Activated T-cell treated with anti-CD3 and anti-CD28 coated beads for 48 hours (primary cell): ENCODE measurements around the gene AFF3.

Experiments
- DNase-seq: peaks from one replicate; pipeline ENCODE4 v3.0.0-alpha.2; 2020; ENCODE audit warnings: low read depth

The AFF3 gene

DNA sequence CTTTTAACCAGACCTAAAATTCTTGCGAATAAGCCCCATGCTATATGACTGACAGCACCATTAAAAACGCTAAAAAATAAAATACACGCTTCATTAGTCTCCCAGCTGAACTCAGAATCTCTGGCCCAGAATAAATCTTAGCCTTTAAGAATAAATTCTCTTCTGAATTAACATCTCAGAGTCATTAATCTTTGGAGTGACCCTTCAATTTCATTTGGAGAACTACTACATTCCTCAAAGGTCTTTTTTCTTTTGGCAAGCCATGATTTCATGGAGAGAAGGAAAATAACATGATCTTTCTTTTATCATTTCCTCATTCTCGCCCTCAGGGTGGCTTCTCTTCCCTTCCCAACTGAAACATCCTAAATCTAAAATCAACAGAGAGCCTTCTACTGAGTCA is 259.0 kb downstream of the AFF3 start:
- DNase-seq, result no peak

- DNase-seq, result no peak
These were observed 260.3 kb downstream of the AFF3 start for GRCh38 chr2:99881901-99882591.

DNA sequence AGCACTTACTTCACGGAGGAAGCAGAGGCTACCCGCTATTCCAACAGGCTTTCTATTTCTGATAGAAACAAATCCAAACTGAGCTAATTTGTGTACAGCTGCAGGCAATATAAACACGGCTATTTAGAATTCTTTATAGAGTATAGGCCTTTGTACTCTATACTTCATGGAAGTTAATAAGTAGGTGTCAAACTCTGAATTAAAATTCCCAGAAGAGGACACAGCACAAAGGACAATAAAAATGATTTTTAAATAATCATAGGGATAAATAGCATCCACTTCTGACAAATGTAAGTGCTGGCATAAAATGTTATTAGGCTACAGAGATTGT is 261.5 kb downstream of the AFF3 start:
- no peak for DNase-seq

DNA sequence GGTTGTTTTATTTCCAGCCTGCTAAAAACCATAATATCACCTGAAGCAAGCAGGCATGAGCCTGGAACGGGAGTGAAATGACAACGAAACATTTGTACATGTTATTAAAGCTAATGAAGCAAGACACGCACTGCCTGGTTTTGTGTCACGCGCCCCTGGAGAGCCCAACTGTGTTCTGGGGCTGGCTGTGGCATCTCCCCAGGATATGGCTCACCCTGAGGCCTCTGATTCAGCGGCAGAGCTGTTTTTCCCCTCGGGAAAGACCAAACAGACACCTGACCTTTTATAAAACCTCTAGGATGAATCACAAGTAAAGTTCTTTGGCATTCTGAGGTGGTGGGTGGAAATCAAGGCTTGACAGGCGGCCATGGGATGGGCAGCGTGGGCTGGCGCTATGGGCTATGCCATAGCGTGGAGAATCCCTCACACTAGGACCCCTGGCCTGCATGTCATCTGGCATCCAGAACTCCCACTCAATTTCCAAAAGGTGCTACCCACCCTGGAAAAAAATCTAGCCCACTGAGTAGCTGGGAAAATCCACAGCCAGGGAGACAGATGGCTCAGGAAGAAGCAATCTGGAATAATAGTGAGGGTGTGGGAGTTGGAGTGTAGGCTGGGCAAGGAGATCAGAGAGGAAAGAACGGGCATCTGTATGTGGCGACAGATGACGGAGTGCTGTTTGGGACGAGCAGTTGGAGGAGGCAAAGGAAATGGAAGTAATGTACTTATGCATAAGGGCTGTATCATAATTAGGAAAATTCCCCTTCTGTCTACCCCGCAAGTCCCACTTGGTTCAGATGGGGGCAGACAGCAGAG is 262.0 kb downstream of the AFF3 start:
- DNase-seq, result no peak

DNA sequence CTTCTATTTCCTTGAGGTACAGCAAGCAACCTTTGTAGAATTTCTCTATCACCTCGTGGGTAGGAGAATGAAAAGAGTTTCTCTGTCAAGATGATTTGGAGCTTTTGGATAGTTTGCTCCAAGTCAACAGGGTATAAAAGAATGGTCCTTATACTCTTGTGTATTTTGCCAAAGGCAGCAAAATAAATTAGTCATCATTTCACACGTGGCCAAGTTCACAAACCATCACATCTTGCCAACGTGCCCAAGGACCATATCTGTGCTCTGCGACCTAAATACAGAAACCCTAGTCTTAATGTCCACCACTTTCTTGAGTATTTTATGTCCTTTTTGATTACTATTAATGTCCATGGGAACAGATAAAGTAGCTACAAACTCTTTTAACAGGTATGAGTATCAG is 262.9 kb downstream of the AFF3 start:
- no peak for DNase-seq

- DNase-seq, result no peak
These were observed 263.6 kb downstream of the AFF3 start for GRCh38 chr2:99878581-99879350.

- no peak for DNase-seq
These were observed 264.4 kb downstream of the AFF3 start for GRCh38 chr2:99877963-99878362.

GRCh38 chr2:99876956-99877355 is 265.4 kb downstream of the AFF3 start:
- no peak for DNase-seq

DNA sequence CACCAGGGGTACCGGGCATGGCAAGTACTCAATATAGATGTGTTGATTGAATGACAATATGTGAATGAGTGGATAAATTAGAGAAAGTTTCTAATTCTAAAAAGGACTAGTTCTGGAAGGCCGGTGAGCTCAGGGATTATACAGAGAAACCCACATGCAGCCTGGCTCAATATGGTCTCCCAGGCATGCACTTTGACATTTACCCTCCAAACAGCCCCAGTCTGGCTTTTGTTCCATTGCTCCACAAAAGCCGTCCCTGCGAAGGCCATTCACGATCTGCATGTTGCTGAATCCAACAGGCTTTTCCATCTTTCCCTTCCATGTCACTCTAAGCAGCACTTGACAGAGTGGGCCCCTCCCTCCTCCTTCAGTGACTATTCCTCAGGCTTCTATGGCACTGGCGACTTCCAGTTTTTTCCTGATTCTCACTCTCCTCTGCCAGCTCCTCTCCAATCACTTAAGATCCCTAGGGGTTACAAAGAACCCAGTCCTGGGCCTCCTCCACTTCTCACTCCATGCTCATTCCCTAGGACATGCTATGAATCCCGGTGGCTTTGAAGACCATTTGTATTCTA is 266.7 kb downstream of the AFF3 start:
- DNase-seq, result no peak

DNA sequence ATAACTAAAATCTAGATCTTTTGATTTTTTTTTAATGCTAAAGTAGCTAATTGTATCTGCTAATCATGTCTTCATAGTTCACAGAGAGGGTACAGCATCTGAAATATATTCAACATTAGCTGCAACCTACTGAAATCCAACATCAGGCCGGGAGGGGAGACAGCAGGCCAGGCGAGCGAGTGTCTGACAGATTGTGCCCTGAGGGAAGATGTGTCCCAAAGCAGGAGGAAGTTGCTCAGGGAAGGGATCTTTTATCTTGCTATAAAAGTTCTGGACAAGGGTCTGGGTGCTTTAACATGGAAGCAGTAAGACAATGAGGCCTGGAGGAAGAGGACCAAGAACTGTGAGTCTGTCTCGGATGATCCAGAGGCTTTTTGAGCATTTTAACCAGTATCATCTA is 274.1 kb downstream of the AFF3 start:
- DNase-seq, result no peak

DNA sequence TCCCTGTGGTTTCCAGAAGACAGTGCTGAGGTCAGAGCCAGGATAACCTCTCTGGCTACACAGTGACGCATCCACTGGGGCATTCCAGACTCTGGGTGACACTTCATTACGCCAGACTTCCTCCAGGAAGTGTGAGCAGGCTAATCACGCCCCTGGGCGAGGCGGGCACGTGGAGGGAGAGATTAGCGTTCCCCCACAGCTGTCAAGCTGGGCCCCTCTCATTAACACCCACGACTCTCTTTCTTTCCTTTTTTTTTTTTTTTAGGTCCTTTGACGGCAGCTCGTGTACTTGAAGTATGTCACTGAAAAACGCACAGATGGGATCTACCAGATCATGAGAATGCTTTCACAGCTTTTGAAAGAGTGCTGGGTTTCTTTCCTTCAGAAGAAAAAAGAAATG is 274.6 kb downstream of the AFF3 start:
- no peak for DNase-seq

GRCh38 chr2:99865818-99866676 is 276.3 kb downstream of the AFF3 start:
- no peak for DNase-seq

DNA sequence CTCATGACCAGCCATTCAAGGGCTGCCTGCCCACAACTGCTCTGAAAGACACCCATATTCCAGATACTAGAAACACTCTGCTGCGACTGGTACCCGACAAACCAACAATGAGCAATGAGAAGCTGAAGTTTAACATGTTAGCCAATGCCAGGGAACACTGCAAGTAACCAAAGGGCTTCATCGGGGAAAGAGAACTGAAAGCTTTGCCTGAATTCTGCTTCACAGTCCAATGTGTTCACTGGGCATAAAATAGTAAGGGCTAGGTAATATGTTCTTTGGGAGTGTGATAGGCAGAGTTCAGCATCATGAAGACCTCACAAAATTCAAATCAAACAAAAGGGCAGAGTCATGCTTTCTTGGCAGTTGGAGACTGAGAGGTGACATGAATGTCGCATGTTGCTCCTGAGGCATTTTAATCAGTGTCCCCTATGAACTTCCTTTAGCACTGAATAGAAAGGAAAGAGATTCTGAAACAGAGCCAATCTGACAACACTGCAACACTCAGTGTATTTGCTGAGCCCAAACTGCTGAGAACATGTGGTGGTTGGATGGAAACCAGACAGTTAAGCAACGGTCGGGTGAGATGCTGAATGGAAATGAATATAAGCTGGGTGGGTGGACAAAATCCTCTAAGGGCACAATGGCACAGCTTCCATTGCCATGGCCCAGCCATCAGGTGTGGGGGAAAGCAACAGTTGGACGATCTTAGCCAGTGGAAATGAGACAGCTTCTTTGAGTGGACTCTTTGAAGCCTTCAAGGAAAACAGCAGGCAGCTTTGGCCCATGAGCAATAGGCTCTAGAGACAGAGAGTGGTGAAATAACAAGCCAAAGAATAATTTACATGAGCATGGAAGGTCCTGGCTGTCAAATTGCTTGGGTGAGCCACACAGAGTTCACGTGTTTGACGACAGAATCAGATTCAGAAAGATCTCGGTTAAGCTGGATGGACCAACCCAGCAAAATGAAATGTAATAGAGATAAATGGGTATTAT is 277.5 kb downstream of the AFF3 start:
- DNase-seq, result no peak

GRCh38 chr2:99863903-99864270 is 278.5 kb downstream of the AFF3 start:
- no peak for DNase-seq

- no peak for DNase-seq
These were observed 279.0 kb downstream of the AFF3 start for GRCh38 chr2:99863236-99863902.

DNA sequence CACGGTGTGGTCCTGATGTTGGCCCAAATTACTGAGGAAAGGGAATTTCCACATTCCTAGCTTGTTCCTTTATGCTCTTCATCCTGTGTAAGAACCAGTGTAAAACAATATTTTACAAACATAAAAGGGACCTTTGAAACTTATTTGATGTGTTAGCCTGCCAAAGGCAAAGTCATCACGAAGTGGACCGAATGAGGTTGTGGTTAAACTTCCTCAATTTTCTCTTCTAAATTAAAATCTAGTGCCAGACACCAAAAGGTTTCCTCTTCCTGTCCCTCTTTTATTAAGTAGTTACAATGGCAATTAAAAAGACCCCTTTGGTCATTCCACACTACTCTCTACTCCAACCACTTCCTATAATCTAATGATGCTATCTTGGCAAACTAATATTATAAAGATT is 279.8 kb downstream of the AFF3 start:
- no peak for DNase-seq

GRCh38 chr2:99861376-99861760 is 281.0 kb downstream of the AFF3 start:
- DNase-seq, result no peak

GRCh38 chr2:99860720-99861375 is 281.5 kb downstream of the AFF3 start:
- no peak for DNase-seq

DNA sequence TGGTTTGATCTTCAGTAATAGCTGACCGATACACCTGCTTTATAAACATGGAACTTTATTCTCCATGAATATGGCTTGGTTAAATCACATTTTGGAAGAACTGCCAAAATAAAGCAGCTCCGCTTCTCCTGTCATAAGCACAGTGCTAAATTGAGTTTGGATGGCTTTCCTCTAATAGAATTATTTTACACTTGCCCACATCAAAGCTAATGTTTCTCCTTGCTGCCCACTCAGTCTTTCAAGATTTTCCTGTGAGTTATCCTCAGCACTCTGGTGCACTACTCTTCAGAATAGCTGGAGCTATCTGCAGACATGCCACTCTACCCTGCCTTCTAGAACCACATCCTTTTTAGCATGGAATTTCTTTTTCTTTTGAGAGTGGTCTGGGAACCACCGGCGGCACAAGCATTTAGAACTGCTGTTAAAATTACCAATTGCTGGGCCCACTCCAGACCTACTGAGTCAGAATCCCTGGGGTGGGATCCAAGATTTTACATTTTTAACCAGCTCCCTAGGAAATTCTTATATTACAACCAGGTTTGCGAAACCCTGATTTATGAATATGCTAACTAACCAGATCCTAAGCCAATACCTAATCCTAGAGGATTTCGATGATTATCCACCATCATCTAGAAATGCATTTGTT is 283.3 kb downstream of the AFF3 start:
- no peak for DNase-seq
